HG03175 (cell line): ENCODE results near the gene SORL1.

ENCODE experiments used
- ATAC-seq: cut with Tn5 transposase; IDR thresholded peaks from one replicate; pipeline ENCODE4 v1.9.1; 2021; ENCODE audit warnings: mild to moderate bottlenecking, moderate library complexity; ENCODE audit not compliant: unreplicated experiment

Gene SORL1

DNA sequence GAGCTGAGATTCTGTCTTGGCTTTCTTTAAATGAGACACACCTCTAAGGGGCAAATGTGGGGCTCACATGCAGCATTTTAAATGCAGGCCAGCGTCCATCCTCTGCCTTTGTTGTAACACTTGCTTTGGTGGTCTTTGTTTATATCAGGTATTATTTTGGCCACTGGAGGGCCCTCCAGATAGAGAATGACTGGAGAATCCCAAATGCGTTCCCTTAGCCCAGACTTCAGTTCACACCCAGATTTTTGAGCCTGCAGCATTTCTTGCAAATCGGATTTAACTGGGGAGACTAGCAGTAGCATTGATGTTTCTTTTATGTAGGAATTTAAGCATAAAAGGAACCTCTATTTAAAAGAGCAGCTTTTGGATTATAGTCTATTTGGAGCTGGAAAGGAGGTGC lies 200.9 kb downstream of the SORL1 start:
- ATAC-seq, result no peak

GRCh38 chr11:121654259-121654842 lies 202.2 kb downstream of the SORL1 start:
- no peak for ATAC-seq

DNA sequence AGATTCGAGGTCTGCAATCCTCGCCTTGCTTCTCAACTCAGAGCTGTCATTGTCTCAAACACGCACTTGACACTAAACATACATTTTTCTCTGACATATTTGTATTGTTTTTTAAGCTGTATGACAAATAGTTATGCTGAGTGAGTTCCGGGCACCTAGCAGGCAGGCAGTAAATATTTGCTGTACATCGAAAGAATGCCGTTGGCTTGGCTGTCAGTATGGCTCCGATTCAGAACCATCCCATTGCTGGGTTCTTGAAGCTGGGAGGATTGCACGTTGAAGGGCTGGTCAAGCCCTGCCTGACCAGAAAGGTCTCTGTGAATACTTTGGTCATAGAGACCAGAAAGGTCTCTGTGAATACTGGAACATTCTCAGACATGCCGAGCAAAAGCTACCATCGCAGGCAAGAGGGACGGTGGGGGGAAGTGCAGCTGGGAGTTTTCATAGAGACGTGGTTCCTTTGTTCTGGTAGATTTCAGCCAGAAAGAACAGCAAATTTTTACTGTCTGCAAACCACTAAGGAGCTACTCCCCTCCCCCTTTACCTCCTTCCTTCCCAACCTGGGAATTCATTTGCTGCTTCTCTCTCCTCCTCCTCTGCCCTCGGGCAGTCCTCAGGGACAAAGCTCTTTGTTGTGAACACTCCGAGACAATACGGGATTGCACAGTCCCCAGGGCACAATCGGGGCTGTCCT lies 202.9 kb downstream of the SORL1 start:
- no peak for ATAC-seq

DNA sequence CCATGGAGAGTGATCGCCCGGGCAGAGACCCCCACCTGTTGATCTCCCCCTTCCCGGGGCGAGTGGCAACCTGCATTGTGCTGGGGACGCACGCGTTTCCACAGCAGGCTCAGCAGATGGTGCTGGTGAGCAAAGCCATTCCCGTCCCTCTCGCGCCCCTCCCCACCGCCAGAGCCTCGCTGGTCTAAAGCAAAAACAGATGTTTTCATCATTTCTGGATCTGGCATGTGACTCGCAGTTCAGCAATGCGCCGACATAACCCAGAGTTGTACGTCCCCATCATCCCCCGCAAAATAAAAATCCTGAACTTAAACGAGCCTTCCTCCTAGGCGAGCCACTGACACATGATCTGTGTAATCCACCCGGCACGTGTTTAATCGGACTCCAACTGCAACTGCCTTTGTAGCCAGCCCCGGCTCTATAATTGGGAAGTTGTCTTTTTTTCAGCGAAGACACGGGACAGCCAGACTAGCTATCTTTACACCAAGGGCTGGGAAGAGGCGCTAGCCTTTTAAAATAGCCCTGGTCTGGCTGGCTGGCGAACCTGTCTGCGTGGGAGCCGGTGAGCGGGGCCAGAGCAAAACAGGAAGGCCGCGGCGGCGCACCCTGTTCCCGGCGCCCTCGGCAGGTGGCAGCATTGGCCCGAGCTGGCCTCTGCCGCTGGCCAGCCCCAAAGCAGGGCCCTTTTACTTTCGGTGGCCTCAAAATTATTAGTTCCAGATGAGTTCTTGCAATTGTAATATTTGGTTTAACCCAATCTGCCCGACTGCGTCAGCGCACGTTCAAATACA lies 203.6 kb downstream of the SORL1 start:
- peak; percentile 94 for ATAC-seq

DNA sequence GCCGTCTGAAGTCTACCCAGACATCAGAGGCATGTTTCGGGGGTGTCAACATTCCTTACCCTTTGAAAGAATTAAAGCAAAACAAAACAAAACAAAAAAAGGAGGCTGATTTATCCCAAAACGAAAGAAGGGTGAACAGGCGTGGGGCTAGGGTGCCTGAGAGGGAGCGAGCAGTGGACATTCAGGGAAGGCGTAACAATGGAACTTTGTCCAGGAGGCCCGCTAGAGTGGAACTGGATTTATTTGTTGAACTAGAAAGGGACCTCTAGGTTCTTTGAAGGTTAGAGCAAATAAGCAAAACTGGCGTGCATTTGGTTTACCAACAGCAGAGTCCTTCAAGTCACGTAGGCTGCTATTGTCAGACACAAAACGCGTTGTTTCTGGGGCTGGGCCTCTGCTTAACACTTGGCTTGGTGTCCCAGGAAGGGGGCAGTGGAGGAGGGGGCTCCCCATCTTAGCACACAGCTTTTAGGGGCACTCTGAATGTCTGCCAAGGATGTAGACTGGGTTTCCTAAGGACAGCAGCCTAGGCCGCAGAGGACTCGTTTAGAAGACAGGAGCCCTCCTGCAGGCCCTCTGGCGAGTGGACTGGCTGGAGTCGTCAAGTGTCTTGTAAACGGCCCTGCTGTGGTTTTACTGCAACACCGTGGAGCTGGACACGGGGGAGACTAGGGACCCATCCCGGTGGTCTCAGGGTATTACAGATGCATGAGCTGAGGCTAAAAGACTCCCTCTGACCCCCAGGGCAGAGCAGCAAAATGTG lies 204.4 kb downstream of the SORL1 start:
- ATAC-seq, result no peak

DNA sequence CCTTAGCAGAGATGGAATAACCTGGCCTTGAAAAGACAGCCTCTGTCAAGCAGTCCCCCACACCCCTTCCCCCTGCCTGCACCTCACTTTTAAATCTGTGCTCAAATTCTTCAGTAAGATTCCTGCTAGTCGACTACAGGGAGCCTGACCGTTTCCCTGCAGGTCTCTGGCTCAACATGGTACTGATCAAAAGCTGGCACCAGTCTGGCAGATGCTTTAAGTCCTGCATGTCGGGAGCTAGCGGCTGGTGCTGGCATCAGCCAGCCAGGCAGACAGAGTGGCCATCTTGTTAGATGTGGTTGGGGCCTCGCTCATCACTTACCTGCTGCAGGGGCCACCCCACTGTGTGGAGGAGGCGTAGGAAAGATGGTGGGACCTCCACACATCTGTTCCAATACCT lies 205.0 kb downstream of the SORL1 start:
- ATAC-seq, result no peak

DNA sequence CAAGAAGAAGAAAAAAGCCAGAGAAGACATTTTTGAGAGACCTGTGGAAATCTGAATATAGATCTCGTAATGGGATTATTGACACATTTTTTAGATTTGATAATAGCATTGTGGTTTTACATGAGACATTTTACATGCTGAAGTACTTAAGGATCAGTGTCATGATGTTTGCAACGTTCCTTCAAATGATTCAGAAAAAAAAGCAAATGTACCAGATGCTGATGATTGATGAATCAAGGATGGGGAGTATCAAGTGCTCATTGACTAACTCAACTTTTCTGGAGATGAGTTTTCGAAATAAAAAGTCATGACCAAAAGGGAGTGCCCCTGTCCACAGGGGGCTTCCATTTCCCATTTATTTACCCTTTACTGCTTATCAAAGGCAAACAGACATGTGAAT lies 207.7 kb downstream of the SORL1 start:
- no peak for ATAC-seq

DNA sequence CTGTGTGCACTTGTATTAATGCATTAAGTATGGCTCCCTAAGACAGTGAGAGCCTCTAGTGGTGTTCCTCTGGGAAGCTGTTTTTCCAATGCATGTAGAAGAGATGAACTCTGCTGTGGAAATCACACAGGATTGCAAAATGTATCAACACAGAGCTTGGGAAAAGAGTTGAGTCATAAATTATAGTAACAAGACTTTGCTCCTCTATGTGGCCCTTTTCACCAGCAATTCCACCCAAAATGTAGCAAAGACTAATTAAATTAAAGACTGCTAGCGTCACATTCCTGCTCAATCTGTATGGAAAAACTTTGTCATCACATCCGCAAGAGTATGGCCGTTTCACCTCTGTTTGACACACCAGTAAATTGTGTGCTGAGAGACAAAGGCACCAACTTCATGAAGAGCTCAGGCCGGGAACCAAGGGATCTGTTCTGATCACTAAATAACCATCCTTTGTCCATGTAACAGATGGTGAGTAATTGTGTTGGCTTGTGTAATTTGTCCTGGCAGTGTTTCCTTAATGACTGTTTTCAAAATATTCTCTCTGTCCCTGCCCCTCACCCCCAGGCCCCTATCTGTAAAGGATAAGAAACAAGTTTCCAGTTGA lies 209.9 kb downstream of the SORL1 start:
- no peak for ATAC-seq

GRCh38 chr11:121664144-121664543 lies 212.0 kb downstream of the SORL1 start:
- no peak for ATAC-seq

- ATAC-seq, result no peak
Observed at GRCh38 chr11:121665206-121665838, 213.2 kb downstream of the SORL1 start.

DNA sequence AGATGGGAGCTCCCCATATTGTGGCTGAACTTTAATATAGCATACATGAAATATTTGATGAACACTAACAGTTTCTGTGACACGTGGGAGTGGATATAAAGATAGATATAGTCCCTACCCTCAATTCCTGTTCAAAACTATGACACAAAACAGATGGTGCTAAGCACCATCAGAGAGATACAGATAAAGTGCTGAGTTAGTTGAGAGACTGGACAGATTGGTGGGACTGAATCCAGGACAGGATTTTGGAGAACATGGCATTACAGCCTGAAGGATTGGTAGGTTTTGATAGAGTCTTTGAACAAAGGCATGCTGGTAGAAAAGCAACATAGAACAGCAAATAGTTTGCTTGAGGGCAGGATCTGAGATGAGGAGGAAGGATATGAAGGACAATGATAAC lies 215.7 kb downstream of the SORL1 start:
- ATAC-seq, result no peak

- ATAC-seq, result no peak
Observed at GRCh38 chr11:121669422-121669821, 217.3 kb downstream of the SORL1 start.

GRCh38 chr11:121670266-121670665 lies 218.2 kb downstream of the SORL1 start:
- ATAC-seq, result no peak

- no peak for ATAC-seq
Observed at GRCh38 chr11:121670805-121671282, 218.7 kb downstream of the SORL1 start.

DNA sequence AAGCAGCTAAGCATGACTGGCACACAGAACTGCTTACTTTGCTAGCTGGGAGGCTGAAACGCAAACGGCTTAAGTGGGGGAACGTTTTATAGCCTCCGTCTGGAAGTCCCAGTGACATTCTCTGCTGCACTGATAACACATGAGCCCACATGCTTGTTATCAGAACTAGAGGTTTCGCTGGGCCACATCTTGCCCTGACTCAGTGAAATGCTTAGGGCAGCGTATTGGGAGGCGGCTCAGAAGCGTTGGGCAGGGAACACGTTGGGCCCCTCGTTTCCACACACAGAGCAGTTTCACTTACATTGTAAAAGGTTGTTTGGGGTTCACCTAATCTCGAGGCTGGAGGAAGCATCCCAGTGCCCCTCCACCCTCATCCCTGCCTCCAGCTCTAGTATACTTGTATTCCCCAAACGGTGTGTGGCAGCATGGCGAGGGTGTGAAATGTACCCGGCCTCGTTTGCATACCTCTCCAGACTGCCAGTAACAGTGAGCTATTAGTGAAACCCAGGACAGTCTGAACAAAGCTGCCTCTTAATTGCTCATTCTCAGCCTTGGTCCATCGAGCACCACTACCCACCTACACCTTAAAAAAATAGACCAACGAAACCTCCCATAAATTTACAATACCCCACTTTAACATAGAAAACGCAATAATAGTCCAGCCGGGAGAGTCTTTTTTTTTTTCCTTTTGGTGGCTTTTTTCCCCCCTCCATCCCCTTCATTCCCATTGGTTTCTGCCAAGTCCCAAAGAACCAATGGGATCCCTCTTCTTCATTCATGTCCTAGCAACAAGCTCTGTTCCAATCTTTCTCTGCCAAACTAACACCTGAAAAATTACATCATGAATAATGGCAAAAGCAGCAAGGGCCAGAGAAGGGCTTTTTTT lies 219.4 kb downstream of the SORL1 start:
- no peak for ATAC-seq

GRCh38 chr11:121672630-121673487 lies 220.7 kb downstream of the SORL1 start:
- no peak for ATAC-seq

- no peak for ATAC-seq
Observed at GRCh38 chr11:121681550-121682268, 229.6 kb downstream of the SORL1 start.
